ENCODE data around the gene BRD9. TPM values are rescaled to one million over a fixed set of nuclear protein-coding genes. Genes with fewer than 3 reads are reported as not detected.

The BRD9 gene
- total and polyA plus RNA-seq, 2 donors (not counting 3 experiments of a cell fraction or from before 2014, with no cell fraction given), result 17.6 to 67.6 TPM

GRCh38 chr5:872301-872700, 20.3 kb downstream of the BRD9 start:
- no peaks in the 10 kb centered on the region for H3K9me1 ChIP-seq (replicated peaks; ENCODE audit: control insufficient read depth, extremely low read depth, insufficient read depth, low read length)
- no peak overlapping the region for H3K27ac ChIP-seq (ENCODE audit: insufficient read depth, low read depth, low read length)
- FAIRE-seq (peak; percentile 70), DNase-seq (ENCODE audit: low read depth, low spot score) (peak; percentile 19)
- dilution Hi-C loops (cut with MboI; ENCODE audit: extremely low pct_ligation_motif_present, low sequenced_read_pairs), result no loop called here
- intact Hi-C loops (cut with micrococcal nuclease), result loop anchor here (2.0 kb wide), 1 partner anchor 20 kb away; the partner anchor contains the start of genes BRD9 and TRIP13
- H3K4me2 ChIP-seq (ENCODE audit: insufficient read depth, low read length), result peak overlapping the region; percentile 35
- no peak overlapping the region for H2AFZ ChIP-seq (ENCODE audit: low read depth, low read length)
- H3K9me3 ChIP-seq (replicated peaks; ENCODE audit: control insufficient read depth, insufficient read depth, low read length), result no peaks in the 10 kb centered on the region
- TF ChIP-seq FOS (IDR thresholded peaks at IDR 0.05; ENCODE audit: borderline replicate concordance, insufficient read depth, low read length) (no peak), MAX (IDR thresholded peaks at IDR 0.05; ENCODE audit: insufficient read depth, insufficient read length) (no peak), JUN (IDR thresholded peaks at IDR 0.05; ENCODE audit: borderline replicate concordance, insufficient read depth, insufficient read length, low read depth) (no peak), EZH2 (IDR thresholded peaks at IDR 0.05; ENCODE audit: borderline replicate concordance, low read depth, low read length, severe bottlenecking) (no peak), POLR2AphosphoS5 (IDR thresholded peaks at IDR 0.05; ENCODE audit: insufficient read depth, low read depth, low read length) (peak; percentile 38), GATA2 (IDR thresholded peaks at IDR 0.05; ENCODE audit: insufficient read depth, insufficient read length, low read depth, low read length) (no peak)
- ChIA-PET CTCF (interaction anchor here (1.3 to 2.2 kb wide), 2 partner anchors 9 to 203 kb away, joined by 3 to 7 read pairs; no protein-coding TSS in a partner anchor), POLR2A (no interaction called here)
- H3K4me3 ChIP-seq (replicated peaks in 1 of 3; ENCODE audit: insufficient read depth in 1 of 3, low read depth in 1 of 3, low read length in 3 of 3), result no peak overlapping the region
- peaks cover 18% of the 10 kb centered on the region for H3K4me1 ChIP-seq (ENCODE audit: control insufficient read depth, extremely low read depth, insufficient read depth, low read length)
- H3K36me3 ChIP-seq (ENCODE audit: control insufficient read depth in 2 of 2, extremely low read depth in 1 of 2, insufficient read depth in 2 of 2, low read length in 2 of 2), result peaks cover 19 to 57% of the 10 kb centered on the region in 2 experiments
- H3K79me2 ChIP-seq (ENCODE audit: control insufficient read depth, insufficient read depth, low read length), result no peaks in the 10 kb centered on the region
- no TSS peak for BruUV-seq (replicated peaks)
- H3K27me3 ChIP-seq (ENCODE audit: control insufficient read depth in 2 of 2, insufficient read depth in 2 of 2, low read length in 2 of 2), result no peaks in the 10 kb centered on the region
- no peaks in the 10 kb centered on the region for H4K20me1 ChIP-seq (replicated peaks; ENCODE audit: control insufficient read depth, extremely low read depth, insufficient read depth, low read length)
- no peak overlapping the region for H3K9ac ChIP-seq (replicated peaks; ENCODE audit: extremely low read depth, insufficient read depth, low read length)

All from endothelial cell of umbilical vein (primary cell).